Anterior cingulate cortex (tissue), 58 donors: ENCODE data around the gene TMEM42.

Source experiments
- DNase-seq, 58 donors: peaks; one replicate each; lab custom pipeline; 2025; lab: John Stamatoyannopoulos, UW

Gene TMEM42

DNA sequence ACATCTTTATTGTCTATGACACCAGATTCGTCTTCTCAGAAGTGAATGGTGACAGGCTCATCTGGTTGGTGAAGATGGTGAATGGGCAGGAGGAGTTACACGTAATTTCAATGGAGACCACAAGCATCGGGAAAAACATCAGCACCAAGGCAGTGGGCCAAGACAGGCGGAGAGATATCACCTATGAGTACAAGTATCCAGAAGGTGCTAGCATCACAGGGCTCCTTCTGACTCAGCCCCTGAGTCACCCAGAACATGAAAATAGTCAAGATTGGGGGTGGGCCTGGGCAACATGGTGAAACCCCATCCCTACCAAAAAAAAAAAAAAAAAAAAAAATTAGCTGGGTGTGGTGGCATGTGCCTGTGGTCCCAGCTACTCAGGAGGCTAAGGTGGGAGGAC is 45.3 kb downstream of the TMEM42 start:
- no peak for DNase-seq

DNA sequence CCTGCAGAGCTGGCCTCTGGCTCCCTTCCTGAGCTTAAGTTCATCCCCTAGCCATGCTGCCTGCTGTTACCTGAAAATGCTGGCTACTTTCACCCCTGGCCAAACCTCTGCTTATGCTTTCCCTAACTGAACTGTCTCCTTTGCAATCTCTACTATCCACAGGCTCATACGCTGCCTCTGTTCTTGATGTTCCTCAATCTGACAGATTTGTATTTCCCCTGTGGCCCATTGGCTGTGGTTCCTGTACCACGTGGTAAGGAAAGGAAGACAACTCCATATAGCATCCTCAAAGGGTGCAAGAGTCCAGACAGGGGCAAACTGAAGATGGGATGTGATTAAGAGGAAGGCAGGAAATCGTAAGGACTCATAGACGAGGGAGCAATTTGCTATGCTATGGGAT is 45.9 kb downstream of the TMEM42 start:
- DNase-seq = no peak

DNA sequence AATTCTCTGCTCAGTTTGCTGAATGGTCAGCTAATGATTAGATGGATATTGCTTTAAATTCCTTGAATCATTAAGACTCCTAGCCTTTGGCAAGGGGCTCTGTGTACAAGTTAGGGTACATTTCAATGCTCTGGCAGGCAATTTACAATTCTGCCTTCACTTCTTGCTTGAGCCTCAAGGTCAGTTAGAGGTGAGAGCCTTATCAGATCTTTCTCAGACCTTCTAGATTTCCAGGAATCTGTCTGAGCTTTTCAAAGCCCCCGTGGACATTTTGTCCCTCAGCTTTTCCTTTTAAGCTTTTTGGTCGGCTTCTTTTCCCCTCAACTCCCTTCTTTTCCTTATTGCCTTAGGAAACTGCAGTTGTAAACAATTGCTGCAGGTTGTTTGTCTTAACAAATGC is 47.4 kb downstream of the TMEM42 start:
- no peak for DNase-seq

DNA sequence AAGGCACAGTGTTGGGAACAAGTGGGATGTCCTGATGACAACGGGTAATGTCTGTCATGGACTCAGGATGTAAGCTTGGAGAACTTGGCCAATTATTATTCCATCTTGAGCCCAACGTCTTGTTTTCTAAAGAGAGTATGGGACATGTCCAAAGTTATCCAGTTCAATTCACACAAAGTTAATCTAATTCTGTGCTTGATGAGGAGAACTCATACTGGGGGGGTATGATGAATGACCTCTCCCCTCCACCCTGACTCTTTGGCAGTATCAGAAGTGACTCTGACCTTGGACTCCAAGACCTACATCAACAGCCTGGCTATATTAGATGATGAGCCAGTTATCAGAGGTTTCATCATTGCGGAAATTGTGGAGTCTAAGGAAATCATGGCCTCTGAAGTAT is 49.0 kb downstream of the TMEM42 start:
- DNase-seq = no peak

- DNase-seq = peak in 35 of 58 donors; percentile 3 to 59 (median 19)
Measured at GRCh38 chr3:44913868-44914468, 52.3 kb downstream of the TMEM42 start.

DNA sequence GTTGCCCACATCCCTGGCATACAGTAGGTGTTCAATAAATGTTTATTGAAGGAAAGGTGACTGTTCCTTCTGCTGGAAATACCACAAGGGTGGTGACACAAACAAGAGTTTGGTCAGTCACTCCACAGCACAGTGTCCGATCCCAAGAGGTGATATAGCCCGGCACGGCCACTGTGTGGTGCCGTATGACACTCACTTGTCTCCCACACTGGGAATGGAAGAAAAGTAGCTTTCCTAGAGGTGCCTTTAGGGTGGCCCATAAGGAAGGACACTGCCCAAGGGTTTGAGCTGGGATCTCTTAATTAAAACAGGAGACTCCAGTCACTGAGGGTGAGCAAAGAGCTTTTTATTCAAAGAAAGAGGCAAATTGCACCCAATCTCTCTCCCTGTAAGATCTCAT is 53.2 kb downstream of the TMEM42 start:
- DNase-seq = no peak
